Kidney tubule cell (primary cell): ENCODE data around the gene CLIC5.
"Not testable (repeated sequence)": the region's sequence is repeated elsewhere in the genome, so short reads cannot be mapped to it uniquely, and the experiment has no call there.

Source experiments
- DNase-seq: peaks from one replicate; pipeline ENCODE4 v3.0.0-alpha.2; 2018; ENCODE audit warnings: low spot score

Gene CLIC5

GRCh38 chr6:45927421-45928320 lies 88.0 kb downstream of the CLIC5 start:
- DNase-seq: no peak

DNA sequence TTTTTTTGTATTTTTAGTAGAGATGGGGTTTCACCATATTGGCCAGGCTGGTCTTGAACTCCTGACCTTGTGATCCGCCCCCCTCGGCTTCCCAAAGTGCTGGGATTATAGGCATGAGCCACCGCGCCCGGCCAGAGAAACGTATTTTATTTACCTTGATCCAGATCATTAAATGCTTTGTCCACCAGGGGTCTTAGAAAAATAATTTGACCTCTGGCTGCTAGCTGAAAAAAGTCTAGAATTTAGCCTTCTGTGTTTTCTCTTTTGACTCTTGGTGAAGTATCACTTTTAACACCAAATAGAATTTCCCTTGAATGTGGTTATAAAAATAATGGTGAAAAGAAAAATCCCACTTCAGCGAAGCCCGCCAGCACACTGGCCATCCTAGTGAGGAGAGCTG lies 89.2 kb downstream of the CLIC5 start:
- not testable (repeated sequence) for DNase-seq

GRCh38 chr6:45924763-45925342 lies 90.8 kb downstream of the CLIC5 start:
- DNase-seq: no peak

- peak; percentile 66 for DNase-seq
Measured at GRCh38 chr6:45923831-45924391, 91.7 kb downstream of the CLIC5 start.

DNA sequence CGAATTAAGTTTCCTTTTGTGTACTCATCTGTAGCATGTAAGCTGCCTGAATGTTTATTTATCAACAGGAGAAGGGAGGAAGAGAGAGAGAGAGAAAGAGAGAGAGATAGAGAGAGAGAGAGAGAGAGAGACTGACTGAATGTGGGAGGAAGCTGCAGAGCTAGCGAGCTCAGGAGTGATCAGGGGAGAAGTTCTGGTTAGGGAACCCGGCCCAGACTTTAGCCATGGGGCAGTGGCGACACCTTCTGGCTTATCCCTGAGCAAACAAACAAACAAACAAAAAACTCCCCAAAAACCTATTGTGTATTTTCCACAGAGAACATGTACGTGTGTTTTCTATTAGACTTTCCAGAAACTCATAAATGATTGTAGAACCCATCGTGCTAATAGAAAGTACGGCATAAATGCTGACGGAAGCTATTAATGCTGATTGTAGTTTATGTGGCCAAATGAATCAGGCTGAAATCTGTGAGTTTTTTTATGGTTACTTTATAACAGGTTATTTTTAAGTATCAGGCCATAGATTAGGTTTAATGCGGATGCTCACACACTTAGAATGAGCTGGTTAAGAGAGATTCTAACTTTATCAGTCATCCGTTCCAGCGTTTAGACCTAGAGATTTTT lies 92.8 kb downstream of the CLIC5 start:
- DNase-seq: peak; percentile 64

GRCh38 chr6:45921691-45922281 lies 93.9 kb downstream of the CLIC5 start:
- DNase-seq: no peak

DNA sequence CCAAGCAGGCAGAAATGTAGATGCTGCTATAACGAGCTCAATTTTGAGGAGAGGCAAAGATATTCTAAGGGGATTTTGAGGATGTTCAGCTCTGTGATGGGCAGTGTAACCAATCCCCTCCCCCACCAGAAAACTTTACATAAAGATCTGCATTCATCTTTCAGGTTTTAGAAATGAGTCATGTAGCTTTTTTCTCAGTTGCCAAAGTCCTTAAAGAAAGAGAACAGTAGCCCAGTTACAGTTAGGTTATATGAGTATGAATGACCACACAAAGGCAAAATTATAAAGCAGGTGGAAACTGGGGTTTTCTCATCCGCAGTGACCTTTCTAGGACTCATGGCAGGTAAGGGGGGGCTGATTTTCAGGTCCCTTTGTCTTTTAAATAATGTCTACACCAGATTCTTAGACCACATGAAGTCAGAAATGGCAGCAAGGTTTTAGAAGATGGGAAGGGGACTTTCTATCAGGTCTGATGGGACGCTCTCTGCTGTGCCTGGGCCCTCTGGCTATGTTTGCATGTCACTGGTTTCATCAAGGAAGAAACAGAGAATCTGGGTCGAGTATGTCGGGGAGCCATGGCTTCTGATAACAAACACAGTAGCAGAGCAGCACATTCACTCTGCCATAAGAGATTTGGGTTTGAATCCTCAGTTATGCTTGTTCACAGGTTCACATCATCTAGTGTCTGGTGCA lies 94.7 kb downstream of the CLIC5 start:
- DNase-seq: no peak

GRCh38 chr6:45917439-45917838 lies 98.2 kb downstream of the CLIC5 start:
- no peak for DNase-seq

GRCh38 chr6:45916692-45917091 lies 99.0 kb downstream of the CLIC5 start:
- no peak for DNase-seq

GRCh38 chr6:45915780-45916468 lies 99.7 kb downstream of the CLIC5 start:
- no peak for DNase-seq

DNA sequence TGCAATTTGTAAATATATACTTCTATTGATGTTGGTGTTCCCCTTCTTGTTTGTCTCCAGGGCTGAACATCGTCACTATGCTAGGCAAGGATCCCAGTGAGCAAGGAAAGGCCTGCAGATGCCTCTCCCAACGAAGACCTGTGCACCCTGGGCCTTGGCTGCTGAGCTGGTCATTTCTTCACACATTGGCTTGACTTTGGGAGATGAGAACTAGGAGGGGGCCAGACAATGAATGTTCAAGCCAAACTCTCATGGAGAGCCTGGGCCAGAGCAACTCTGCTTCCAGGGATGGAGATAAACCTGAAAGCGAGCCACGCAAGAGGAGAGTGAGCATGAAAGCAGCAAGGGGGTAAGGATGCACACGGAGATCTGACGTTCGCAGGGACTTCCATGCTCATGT lies 104.0 kb downstream of the CLIC5 start:
- DNase-seq: no peak

- DNase-seq: no peak
Measured at GRCh38 chr6:45903959-45904358, 111.7 kb downstream of the CLIC5 start.

- DNase-seq: no peak
Measured at GRCh38 chr6:45902984-45903383, 112.7 kb downstream of the CLIC5 start.

GRCh38 chr6:45901767-45902650 lies 113.7 kb downstream of the CLIC5 start:
- DNase-seq: no peak

DNA sequence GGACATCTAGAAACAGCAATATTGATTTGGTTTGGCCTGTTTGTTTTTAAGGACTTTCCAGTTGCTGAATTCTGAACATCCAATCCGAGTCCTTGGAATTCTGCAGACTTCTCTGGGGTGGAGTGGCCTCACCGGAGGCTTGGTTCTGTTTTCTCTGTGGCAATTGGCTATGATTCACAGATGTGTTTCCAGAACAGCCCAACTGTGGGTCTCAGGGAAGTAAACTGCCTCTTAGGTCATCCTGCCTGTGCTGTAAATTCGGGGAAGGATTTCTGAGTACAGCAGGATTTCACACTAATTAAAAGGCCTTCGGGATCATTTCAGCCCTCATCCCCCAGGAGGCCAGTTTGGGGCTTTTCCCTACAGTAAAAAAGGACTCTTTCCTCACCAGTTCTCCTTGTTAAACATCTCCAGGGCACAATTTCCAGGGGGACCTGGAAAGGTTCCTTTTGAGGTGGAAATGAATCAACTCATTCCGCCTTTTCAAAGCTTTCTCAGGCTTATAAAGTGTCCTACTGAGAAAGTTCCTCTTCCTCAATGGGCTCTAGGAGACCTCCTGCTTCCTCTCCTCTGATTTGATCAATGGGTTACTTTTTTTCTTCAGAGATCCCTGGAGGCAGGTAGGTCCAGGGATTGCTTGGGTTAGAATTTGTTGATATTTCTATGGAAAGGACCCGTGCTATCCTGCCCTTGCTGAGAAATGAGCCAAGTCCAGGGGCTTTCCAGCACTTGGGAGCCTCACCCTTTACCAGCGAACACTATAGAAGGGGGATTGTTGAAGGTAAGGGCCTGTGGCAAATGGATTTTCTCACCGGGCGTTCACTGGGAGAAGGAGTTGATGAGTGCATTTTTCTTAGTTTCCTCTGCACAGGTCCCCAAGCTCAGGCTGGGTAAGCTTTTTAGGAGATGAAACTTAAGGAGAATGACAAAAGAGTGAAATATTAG lies 114.6 kb downstream of the CLIC5 start:
- DNase-seq: peak; percentile 9

DNA sequence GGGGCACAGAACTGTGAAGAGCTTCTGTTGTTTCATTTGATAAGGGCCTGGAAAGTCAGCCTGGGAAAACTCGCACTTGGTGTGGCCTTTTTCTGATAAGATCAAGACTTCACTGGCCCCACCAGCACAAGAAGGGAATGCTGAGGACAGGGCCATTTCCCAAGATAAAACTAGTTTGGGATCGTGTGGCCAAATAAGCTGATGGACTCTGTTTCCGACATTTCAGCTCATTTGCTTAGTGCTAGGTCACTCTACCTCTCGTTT lies 116.0 kb downstream of the CLIC5 start:
- DNase-seq: no peak

GRCh38 chr6:45898941-45899682 lies 116.5 kb downstream of the CLIC5 start:
- no peak for DNase-seq

DNA sequence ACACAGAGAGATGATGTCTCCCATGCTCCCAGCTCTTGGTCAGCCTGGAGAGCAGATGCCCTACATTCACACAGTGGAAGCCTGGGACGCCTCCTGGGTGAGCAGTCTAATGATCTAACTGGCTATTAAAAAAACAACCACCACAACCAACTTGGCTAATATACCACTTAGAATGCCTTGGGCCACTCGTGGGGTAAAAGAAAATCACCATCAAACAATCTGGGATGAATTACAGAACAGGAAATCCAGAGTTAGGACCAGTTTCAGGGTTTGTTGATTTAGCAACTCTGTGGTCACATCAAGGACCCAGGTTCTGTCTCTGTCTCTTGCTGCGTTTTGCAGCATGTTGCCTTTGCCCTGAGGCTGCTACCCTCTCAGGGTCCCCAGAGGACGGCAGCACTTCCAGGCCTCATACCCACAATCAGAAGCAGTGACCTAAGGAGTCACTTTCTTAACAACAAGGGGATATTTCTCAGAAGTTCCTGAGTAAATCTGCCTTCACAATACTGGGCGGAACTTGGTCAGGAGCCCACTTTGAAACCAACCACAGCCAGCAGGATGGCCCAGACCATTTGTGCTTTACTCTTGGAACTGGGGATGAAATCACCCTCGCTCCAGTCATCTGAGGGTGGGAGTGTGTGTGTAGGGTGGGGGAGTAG lies 118.7 kb downstream of the CLIC5 start:
- no peak for DNase-seq
